Testis (tissue), 3 donors: Measurements from ENCODE around the gene KCNAB1. TPM values are rescaled to one million over a fixed set of nuclear protein-coding genes. Genes with fewer than 3 reads are reported as not detected.

Experiments used
- DNase-seq: peaks from one replicate; pipeline ENCODE4 v3.0.0-alpha.2; 2019
- H3K27ac ChIP-seq, 2 donors: fragments of 200-600 bp; sonication (generic); one replicate each; pipeline ENCODE4 v1.5.1; 2019
- H3K27me3 ChIP-seq: fragments of 200-600 bp; sonication (generic); one replicate; pipeline ENCODE4 v1.5.1; 2019
- H3K36me3 ChIP-seq: fragments of 200-600 bp; sonication (generic); one replicate; pipeline ENCODE4 v1.5.1; 2017; ENCODE audit warnings: low read depth; ENCODE audit errors: missing control alignments
- H3K4me1 ChIP-seq: fragments of 200-600 bp; sonication (generic); one replicate; pipeline ENCODE4 v1.5.1; 2019
- H3K4me3 ChIP-seq, 2 donors: fragments of 200-600 bp; sonication (generic); one replicate each; pipeline ENCODE4 v1.5.1; 2017 to 2019
- H3K9me3 ChIP-seq: fragments of 200-600 bp; sonication (generic); one replicate; pipeline ENCODE4 v1.5.1; 2017
- POLR2A ChIP-seq: fragments of 450-650 bp; IDR thresholded peaks from one replicate; pipeline ENCODE4 v1.6.1; 2017; ENCODE audit warnings: antibody characterized with exemption, mild to moderate bottlenecking, moderate library complexity
- WGBS, 2 donors: methylation state at CpG; one replicate each; pipeline ENCODE4 v1.1.5; 2018; 5-methylcytosine and 5-hydroxymethylcytosine counted together
- intact Hi-C: fragments of 100-400 bp; cut with DNase I; formaldehyde crosslinking; loops from one replicate; pipeline ENCODE4 v1.15.1; 2023; ENCODE audit warnings: low total_unique reads
- polyA plus RNA-seq: library from polyadenylated mRNA; stranded (reverse); fragments of 350-450 nt; fragmentation: Illumina TruSeq; extraction: RNeasy Lipid Tissue Mini Kit (QIAGEN cat#74804); gene quantifications from one replicate; pipeline ENCODE4 v1.2.3, GENCODE V29; 2014; ENCODE audit warnings: low read depth, low replicate concordance; ENCODE audit not compliant: insufficient read depth
- total RNA-seq, 2 donors: library from RNA; depleted of rRNA; stranded (reverse); fragments of >200 nt; gene quantifications; one replicate each; pipeline ENCODE4 v1.2.3, GENCODE V29; 2016
- TF ChIP-seq, protein P1 (sequence below), 3 experiments: fragments of 450-650 bp in 2 of 3; fragments of 200-600 bp in 1 of 3; sonication (generic) in 1 of 3; IDR thresholded peaks; one replicate each; pipeline ENCODE4 v1.5.1; 2016 to 2019; ENCODE audit warnings: antibody characterized with exemption in 3 of 3, mild to moderate bottlenecking in 2 of 3, moderate library complexity in 1 of 3

Gene KCNAB1
- total and polyA plus RNA-seq, 3 donors from 2014 or later, result 3.8 to 8.9 (median 5.7) TPM

DNA sequence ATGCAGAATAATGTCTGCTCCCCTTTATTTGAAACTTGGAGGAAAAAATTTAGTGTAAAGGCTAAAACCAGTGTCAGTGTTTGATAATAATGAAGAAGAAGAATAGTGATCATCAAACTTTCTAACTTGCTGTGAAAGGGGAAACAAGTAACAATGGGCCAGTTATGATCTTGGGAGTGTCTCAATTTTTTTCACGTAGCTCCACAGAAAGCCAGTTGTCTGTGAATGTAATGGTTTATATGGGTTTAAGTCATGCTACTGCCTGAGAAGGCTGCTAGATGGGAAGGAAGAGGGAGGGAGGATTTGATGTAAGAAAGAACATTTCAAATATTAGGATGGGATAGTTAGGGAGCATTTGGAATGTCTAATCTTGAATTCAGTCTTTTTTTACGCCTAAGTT, 455.7 kb downstream of the KCNAB1 start:
- H3K27ac ChIP-seq, result no peak overlapping the region
- no peak overlapping the region for H3K4me3 ChIP-seq
- no peak for DNase-seq
- intact Hi-C loops, result no loop called here
- H3K4me1 ChIP-seq, result no peaks in the 10 kb centered on the region
- H3K36me3 ChIP-seq, result no peaks in the 10 kb centered on the region
- TF ChIP-seq, protein P1, sequence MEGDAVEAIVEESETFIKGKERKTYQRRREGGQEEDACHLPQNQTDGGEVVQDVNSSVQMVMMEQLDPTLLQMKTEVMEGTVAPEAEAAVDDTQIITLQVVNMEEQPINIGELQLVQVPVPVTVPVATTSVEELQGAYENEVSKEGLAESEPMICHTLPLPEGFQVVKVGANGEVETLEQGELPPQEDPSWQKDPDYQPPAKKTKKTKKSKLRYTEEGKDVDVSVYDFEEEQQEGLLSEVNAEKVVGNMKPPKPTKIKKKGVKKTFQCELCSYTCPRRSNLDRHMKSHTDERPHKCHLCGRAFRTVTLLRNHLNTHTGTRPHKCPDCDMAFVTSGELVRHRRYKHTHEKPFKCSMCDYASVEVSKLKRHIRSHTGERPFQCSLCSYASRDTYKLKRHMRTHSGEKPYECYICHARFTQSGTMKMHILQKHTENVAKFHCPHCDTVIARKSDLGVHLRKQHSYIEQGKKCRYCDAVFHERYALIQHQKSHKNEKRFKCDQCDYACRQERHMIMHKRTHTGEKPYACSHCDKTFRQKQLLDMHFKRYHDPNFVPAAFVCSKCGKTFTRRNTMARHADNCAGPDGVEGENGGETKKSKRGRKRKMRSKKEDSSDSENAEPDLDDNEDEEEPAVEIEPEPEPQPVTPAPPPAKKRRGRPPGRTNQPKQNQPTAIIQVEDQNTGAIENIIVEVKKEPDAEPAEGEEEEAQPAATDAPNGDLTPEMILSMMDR (IDR thresholded peaks at IDR 0.05), result no peak
- TF ChIP-seq POLR2A, result no peak
- no peaks in the 10 kb centered on the region for H3K27me3 ChIP-seq
- 76 to 80% methylated on average over 2 of the region's 2 CpGs for WGBS, 2 donors
- no peaks in the 10 kb centered on the region for H3K9me3 ChIP-seq

DNA sequence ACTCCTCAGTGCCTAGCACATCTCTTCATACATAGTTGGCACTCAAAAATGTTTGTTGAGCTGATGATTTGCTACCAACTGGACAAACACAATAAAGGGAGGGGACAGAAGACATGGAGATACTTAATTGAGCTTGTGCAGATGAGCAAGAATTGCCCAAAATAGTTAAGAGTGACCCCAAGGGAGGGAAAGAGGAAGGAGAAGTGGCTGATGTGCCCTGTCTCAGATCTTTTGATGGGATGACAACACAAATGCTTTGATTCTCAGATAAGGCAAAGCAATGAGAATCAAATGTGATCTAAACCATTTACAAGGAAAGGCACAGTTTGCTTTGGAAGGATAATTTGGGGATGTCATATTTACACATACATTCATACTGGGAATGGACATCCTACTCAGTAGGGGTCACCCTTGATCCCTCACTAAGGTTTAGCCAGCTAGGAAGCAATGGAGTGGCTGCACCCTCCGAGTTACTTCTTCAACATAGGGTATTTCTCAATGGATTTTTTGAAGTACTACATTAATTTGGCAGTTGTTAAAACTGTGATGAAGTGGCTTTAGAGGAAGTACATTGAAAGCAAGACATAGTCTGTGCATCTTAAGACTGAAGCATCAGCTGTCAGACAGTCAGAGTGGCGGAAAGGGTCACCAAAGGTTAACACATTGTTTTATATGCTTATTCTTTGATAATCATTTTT, 456.4 kb downstream of the KCNAB1 start:
- H3K4me1 ChIP-seq, result no peaks in the 10 kb centered on the region
- intact Hi-C loops, result no loop called here
- 82 to 90% methylated on average over 2 of the region's 2 CpGs for WGBS, 2 donors
- no peak for DNase-seq
- no peak overlapping the region for H3K27ac ChIP-seq
- H3K27me3 ChIP-seq, result no peaks in the 10 kb centered on the region
- no peak for TF ChIP-seq POLR2A
- TF ChIP-seq, protein P1 (IDR thresholded peaks at IDR 0.05), result no peak
- H3K36me3 ChIP-seq, result no peaks in the 10 kb centered on the region
- no peaks in the 10 kb centered on the region for H3K9me3 ChIP-seq
- H3K4me3 ChIP-seq, result no peak overlapping the region

DNA sequence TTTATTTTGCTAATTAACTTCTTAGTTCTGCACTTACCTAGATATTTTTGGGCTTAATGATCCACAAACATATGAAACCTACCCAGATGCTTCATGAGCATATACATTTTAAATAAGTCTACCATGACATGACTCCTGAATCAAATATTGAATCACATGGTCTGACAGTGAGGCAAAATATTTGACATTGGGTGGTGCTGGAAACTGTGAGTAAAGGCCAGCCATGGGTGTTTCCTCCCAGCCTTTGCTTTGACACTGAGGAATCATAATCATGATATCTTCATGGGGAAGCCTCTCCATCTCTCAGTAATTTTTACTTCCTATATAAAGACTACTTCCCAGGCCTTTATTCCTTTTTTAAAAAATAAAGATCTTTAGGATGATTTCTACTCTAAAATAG, 457.4 kb downstream of the KCNAB1 start:
- no peak for TF ChIP-seq POLR2A
- TF ChIP-seq, protein P1 (IDR thresholded peaks at IDR 0.05), result no peak
- Histone ChIP-seq H3K9me3 (no peaks in the 10 kb centered on the region), H3K4me1 (no peaks in the 10 kb centered on the region), H3K4me3 (no peak overlapping the region), H3K36me3 (no peaks in the 10 kb centered on the region), H3K27me3 (no peaks in the 10 kb centered on the region), H3K27ac (no peak overlapping the region)
- no peak for DNase-seq
- intact Hi-C loops, result no loop called here

DNA sequence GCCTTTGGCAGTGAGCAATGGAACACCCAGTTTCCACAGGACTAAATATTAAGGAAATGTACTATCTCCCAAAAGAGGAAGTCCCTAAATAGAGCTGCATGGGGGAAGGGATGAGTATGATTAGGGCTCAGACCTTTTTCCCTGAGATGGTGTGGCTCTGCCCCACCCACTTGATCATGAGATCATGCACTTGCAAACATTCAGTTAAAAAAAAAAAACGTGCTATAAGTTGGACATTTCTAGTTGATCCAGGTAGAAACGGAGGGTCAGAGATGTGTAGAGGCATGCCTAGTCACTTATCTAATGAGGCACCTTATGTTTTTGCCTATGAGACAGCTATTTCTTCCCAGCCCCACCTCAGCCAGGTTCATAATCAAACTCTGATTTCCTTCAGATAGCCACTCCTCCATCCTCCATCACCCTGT, 459.1 kb downstream of the KCNAB1 start:
- Histone ChIP-seq H3K4me3 (no peak overlapping the region), H3K36me3 (no peaks in the 10 kb centered on the region), H3K9me3 (no peaks in the 10 kb centered on the region), H3K27me3 (no peaks in the 10 kb centered on the region), H3K27ac (no peak overlapping the region), H3K4me1 (no peaks in the 10 kb centered on the region)
- 66 to 74% methylated on average over 2 of the region's 2 CpGs for WGBS, 2 donors
- DNase-seq, result no peak
- intact Hi-C loops, result no loop called here
- TF ChIP-seq, protein P1 (IDR thresholded peaks at IDR 0.05), result no peak
- no peak for TF ChIP-seq POLR2A

DNA sequence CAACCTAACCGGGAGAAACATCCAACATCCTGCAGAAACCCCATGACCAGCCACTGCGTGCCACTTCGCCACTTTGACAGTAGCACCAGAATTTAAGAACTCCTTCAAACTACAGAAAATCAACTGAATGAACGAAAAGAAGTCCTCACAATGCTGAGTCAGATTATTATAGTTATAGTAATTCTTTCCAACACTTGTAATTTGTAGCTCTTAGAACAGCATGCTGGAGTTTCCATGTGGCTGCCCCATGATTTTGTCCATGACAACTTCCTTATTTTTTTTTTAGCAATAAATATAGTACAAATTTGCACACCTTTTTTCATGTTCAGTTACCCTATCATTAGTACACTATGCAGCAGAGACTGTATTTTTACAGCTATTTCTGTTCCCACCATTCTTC, 460.7 kb downstream of the KCNAB1 start:
- Histone ChIP-seq H3K4me3 (no peak overlapping the region), H3K27ac (no peak overlapping the region), H3K4me1 (no peaks in the 10 kb centered on the region), H3K36me3 (no peaks in the 10 kb centered on the region), H3K9me3 (no peaks in the 10 kb centered on the region), H3K27me3 (no peaks in the 10 kb centered on the region)
- WGBS, 2 donors, result 91 to 92% methylated on average over 4 of the region's 4 CpGs
- intact Hi-C loops, result no loop called here
- TF ChIP-seq POLR2A, result no peak
- TF ChIP-seq, protein P1 (IDR thresholded peaks at IDR 0.05), result no peak
- DNase-seq, result no peak
